Measurements from ENCODE around the gene SH2D3C. TPM values are rescaled to one million over a fixed set of nuclear protein-coding genes. Genes with fewer than 3 reads are reported as not detected.

Gene SH2D3C
- total and polyA plus RNA-seq, 12 donors, result 2.1 to 27.1 (median 10.3) TPM

DNA sequence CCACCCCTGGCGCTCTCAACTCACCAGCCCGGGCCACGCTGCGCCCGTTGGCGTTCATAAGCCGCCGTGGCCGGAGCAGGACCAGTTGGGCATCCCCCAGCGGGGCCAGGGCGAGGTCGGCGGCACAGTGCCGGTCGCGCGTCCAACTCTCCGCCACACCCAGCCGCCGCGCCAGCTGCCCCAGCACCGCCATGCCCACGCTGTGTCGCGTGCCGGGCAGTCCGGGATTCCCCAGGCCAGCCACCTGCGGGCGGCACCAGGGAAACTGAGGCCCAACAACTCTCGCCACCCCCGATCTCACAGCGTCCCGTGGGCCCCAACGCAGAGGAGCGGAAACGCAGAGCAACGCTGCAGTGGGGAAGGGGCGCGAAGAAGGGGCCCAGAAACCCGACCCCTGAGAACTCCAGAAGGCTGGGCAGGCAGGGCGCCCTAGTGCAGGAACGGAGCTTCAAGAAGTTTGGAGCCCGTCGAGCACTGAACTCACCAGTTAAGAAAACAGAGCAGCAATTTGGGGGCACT lies 63.5 kb downstream of the SH2D3C start:
- intact Hi-C loops (cut with DNase I), result no loop called here
- WGBS, 4 donors, result 0 to 1% (median 1%) methylated on average over 27 to 44 of the region's 44 CpGs; no CpG with 5 or more reads in 1 of the 4 donors
- TF ChIP-seq, protein P1, sequence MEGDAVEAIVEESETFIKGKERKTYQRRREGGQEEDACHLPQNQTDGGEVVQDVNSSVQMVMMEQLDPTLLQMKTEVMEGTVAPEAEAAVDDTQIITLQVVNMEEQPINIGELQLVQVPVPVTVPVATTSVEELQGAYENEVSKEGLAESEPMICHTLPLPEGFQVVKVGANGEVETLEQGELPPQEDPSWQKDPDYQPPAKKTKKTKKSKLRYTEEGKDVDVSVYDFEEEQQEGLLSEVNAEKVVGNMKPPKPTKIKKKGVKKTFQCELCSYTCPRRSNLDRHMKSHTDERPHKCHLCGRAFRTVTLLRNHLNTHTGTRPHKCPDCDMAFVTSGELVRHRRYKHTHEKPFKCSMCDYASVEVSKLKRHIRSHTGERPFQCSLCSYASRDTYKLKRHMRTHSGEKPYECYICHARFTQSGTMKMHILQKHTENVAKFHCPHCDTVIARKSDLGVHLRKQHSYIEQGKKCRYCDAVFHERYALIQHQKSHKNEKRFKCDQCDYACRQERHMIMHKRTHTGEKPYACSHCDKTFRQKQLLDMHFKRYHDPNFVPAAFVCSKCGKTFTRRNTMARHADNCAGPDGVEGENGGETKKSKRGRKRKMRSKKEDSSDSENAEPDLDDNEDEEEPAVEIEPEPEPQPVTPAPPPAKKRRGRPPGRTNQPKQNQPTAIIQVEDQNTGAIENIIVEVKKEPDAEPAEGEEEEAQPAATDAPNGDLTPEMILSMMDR (IDR thresholded peaks at IDR 0.05), result no peak
- TF ChIP-seq POLR2A (IDR thresholded peaks at IDR 0.05), result no peak
- peak in 2 of 7 donors; percentile 38 to 49 for DNase-seq
- peak overlapping the region in 4 of 5 donors; percentile 73 to 85 (median 80) for H3K27ac ChIP-seq
- H3K27me3 ChIP-seq, result no peaks in the 10 kb centered on the region
- H3K9me3 ChIP-seq (replicated peaks in 1 of 3), result no peaks in the 10 kb centered on the region
- no peaks in the 10 kb centered on the region for H3K36me3 ChIP-seq (replicated peaks in 1 of 2)
- H3K4me3 ChIP-seq, result peak overlapping the region; percentile 49 to 98 (median 76)
- H3K4me1 ChIP-seq (replicated peaks in 1 of 2), result peaks cover 14 to 22% of the 10 kb centered on the region in 2 donors

GRCh38 chr9:127714020-127714750 lies 64.3 kb downstream of the SH2D3C start:
- DNase-seq, result no peak
- H3K27ac ChIP-seq, result no peak overlapping the region
- H3K4me3 ChIP-seq, result peak overlapping the region in 2 of 4 donors; percentile 87 to 98
- intact Hi-C loops (cut with DNase I), result no loop called here
- WGBS, 4 donors, result 70 to 78% (median 77%) methylated on average over 6 to 19 of the region's 19 CpGs
- H3K4me1 ChIP-seq (replicated peaks in 1 of 2), result peaks cover 14 to 22% of the 10 kb centered on the region in 2 donors
- no peaks in the 10 kb centered on the region for H3K9me3 ChIP-seq (replicated peaks in 1 of 3)
- H3K27me3 ChIP-seq, result no peaks in the 10 kb centered on the region
- no peak for TF ChIP-seq POLR2A (IDR thresholded peaks at IDR 0.05)
- TF ChIP-seq, protein P1 (IDR thresholded peaks at IDR 0.05), result no peak
- H3K36me3 ChIP-seq (replicated peaks in 1 of 2), result no peaks in the 10 kb centered on the region

- Histone ChIP-seq H3K9me3 (replicated peaks in 1 of 3) (no peaks in the 10 kb centered on the region), H3K27ac (no peak overlapping the region), H3K4me1 (replicated peaks in 1 of 2) (peaks cover 14 to 20% of the 10 kb centered on the region in 2 donors), H3K36me3 (replicated peaks in 1 of 2) (no peaks in the 10 kb centered on the region), H3K4me3 (no peak overlapping the region), H3K27me3 (no peaks in the 10 kb centered on the region)
- TF ChIP-seq, protein P1 (IDR thresholded peaks at IDR 0.05), result no peak
- TF ChIP-seq POLR2A (IDR thresholded peaks at IDR 0.05), result no peak
- WGBS, 4 donors, result 87 to 95% (median 94%) methylated on average over 9 to 10 of the region's 10 CpGs; no CpG with 5 or more reads in 1 of the 4 donors
- no peak for DNase-seq
- intact Hi-C loops (cut with DNase I), result no loop called here
Measured at GRCh38 chr9:127712867-127713266, 65.6 kb downstream of the SH2D3C start.

GRCh38 chr9:127712371-127712770 lies 66.1 kb downstream of the SH2D3C start:
- intact Hi-C loops (cut with DNase I), result no loop called here
- TF ChIP-seq, protein P1 (IDR thresholded peaks at IDR 0.05), result no peak
- TF ChIP-seq POLR2A (IDR thresholded peaks at IDR 0.05), result no peak
- WGBS, 4 donors, result 90 to 93% (median 92%) methylated on average over 9 to 11 of the region's 11 CpGs
- Histone ChIP-seq H3K27ac (no peak overlapping the region), H3K36me3 (replicated peaks in 1 of 2) (no peaks in the 10 kb centered on the region), H3K9me3 (replicated peaks in 1 of 3) (no peaks in the 10 kb centered on the region), H3K27me3 (no peaks in the 10 kb centered on the region), H3K4me3 (no peak overlapping the region), H3K4me1 (replicated peaks in 1 of 2) (peaks cover 14 to 16% of the 10 kb centered on the region in 2 donors)
- no peak for DNase-seq
